GM18870 (cell line): ENCODE data around the gene ZNF583.

Experiments used
- ATAC-seq: cut with Tn5 transposase; IDR thresholded peaks from one replicate; pipeline ENCODE4 v1.9.1; 2021; ENCODE audit warnings: moderate library complexity; ENCODE audit not compliant: unreplicated experiment

The ZNF583 gene

DNA sequence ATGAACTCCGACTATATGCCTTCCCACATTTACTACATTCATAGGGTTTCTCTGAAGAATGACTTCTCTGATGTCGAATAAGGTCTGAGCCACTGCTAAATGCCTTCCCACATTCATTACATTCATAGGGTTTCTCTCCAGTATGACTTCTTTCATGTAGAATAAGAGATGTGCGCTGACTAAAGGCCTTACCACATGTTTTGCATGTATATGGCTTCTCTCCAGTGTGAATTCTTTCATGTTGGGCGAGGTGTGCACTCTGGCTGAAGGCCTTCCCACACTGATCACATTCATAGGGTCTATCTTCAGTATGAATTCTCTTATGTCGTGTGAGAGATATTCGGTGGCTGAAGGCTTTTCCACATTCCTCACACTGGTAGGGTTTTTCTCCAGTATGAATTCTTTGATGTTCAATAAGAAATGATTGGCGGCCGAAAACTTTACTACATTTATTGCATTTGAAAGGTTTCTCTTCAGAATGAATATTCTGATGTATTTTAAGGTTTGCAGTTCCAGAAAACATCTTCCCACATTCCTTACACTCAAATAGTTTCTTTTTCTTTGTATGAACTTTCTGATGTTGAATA is 37.2 kb downstream of the ZNF583 start:
- ATAC-seq, result no peak

- ATAC-seq, result no peak
These were observed 70.2 kb downstream of the ZNF583 start for GRCh38 chr19:56474308-56474707.

DNA sequence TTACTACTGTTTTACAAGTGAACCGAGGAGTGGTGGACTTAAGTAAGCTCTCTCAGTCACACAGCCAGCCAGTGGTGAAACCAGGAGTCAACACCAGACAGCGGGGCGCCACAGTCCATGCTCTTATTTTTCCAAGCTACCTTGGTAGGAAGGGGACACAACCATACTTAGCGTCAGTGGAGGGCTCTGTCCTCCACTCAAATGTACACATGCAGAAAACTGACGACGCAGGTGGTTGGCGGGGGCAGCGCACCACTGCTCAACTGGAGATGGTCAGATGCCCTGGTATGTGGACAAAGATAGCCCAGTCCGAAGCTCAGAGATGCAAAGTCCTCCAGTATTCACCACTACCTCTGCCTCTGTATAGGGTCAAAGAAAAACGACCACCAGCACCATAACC is 72.0 kb downstream of the ZNF583 start:
- ATAC-seq, result no peak
